ENCODE data around the gene ARHGAP29. TPM values are rescaled to one million over a fixed set of nuclear protein-coding genes. Genes with fewer than 3 reads are reported as not detected.

The ARHGAP29 gene
- total and polyA plus RNA-seq, 2 of the 4 experiments (the other 2 are of a cell fraction) = 19.1 to 30.3 TPM

DNA sequence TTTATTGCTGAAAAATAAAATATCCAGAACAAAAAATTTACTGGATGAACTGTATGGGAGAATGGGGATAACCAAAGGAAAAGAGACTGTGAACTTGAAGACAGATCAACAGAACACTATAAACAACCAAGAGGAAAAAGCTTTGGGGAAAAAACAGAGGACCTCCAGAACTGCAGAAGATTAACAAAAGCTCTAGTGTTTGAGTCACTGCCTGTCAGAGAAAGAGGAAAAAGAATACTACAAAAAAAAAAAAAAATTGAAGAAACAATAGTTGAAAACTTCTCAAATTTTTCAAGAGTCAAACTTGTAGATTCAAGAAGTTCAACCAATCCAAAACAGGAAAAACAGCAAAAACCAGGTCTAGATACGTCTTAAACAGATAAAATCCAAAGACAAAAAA is 44.3 kb downstream of the ARHGAP29 start:
- intact Hi-C loops (cut with micrococcal nuclease) = no loop called here
- no peak overlapping the region for H2AFZ ChIP-seq (replicated peaks; ENCODE audit: low read length, poor library complexity)
- H3K56ac ChIP-seq (ENCODE audit: extremely low read depth, insufficient read depth, low read length) = no peak overlapping the region
- no CpG with 5 or more reads among the region's 1 CpG for WGBS, 2 experiments (ENCODE audit: extremely low coverage in 2 of 2, insufficient read length in 1 of 2)
- POLR2A ChIA-PET (ENCODE audit: unreplicated experiment) = no interaction called here
- no peak overlapping the region for H2BK5ac ChIP-seq (ENCODE audit: low read depth, low read length, poor library complexity, severe bottlenecking)
- CTCF ChIA-PET = interaction anchor here (1.0 kb wide), 1 partner anchor 158 kb away, joined by 3 read pairs; no protein-coding TSS in a partner anchor
- H3K4me1 ChIP-seq (ENCODE audit: control insufficient read depth, insufficient read depth, low read length) = no peaks in the 10 kb centered on the region
- no peak overlapping the region for H4K8ac ChIP-seq (ENCODE audit: low read depth in 2 of 2, low read length in 2 of 2)
- H3K4ac ChIP-seq (ENCODE audit: low read depth, low read length) = no peak overlapping the region
- no peak overlapping the region for H4K91ac ChIP-seq (ENCODE audit: insufficient read depth, low read depth, low read length)
- H3K23ac ChIP-seq (ENCODE audit: low read depth, low read length) = no peak overlapping the region
- DNase-seq (no peak), ATAC-seq (ENCODE audit: low read depth) (no peak)
- H4K5ac ChIP-seq (ENCODE audit: low read depth, low read length) = no peak overlapping the region
- H3K27me3 ChIP-seq (ENCODE audit: control insufficient read depth, insufficient read depth, low read length) = no peaks in the 10 kb centered on the region
- H2BK15ac ChIP-seq (ENCODE audit: low read depth, low read length) = no peak overlapping the region
- no peak overlapping the region for H3K18ac ChIP-seq (ENCODE audit: low read depth, low read length)
- dilution Hi-C loops (cut with HindIII; ENCODE audit: low sequenced_read_pairs, unreplicated experiment) = no loop called here
- H3K9me3 ChIP-seq (ENCODE audit: control insufficient read depth, insufficient read depth, low read length) = no peaks in the 10 kb centered on the region
- in situ Hi-C loops (cut with MboI; ENCODE audit: low sequenced_read_pairs) = no loop called here
- no peak overlapping the region for H3K14ac ChIP-seq (replicated peaks; ENCODE audit: low read depth, low read length)
- no peak overlapping the region for H2BK120ac ChIP-seq (ENCODE audit: low read depth, low read length)
- no peaks in the 10 kb centered on the region for H4K20me1 ChIP-seq (ENCODE audit: insufficient read depth, low read length)
- no peak overlapping the region for H2AK9ac ChIP-seq (replicated peaks; ENCODE audit: low read depth, low read length, poor library complexity)
- BruUV-seq (replicated peaks) = no TSS peak
- no peak overlapping the region for H3K27ac ChIP-seq (ENCODE audit: insufficient read depth, low read length)
- no peak overlapping the region for H3K4me3 ChIP-seq (ENCODE audit: insufficient read depth, low read depth, low read length)
- H2AK5ac ChIP-seq (ENCODE audit: low read depth, low read length) = no peak overlapping the region
- no peak overlapping the region for H2BK20ac ChIP-seq (ENCODE audit: low read depth, low read length)
- H3K9ac ChIP-seq (ENCODE audit: low read depth, low read length) = no peak overlapping the region
- peaks cover 2% of the 10 kb centered on the region; the same call in 1 of the 2 replicates for H3K36me3 ChIP-seq (ENCODE audit: control insufficient read depth, insufficient read depth, low read length)
- no peak overlapping the region for H3K4me2 ChIP-seq (ENCODE audit: low read depth, low read length)
- TF ChIP-seq NFE2L2 (IDR thresholded peaks at IDR 0.05; ENCODE audit: low read depth, low read length) = no peak
- TF ChIP-seq, protein P1, sequence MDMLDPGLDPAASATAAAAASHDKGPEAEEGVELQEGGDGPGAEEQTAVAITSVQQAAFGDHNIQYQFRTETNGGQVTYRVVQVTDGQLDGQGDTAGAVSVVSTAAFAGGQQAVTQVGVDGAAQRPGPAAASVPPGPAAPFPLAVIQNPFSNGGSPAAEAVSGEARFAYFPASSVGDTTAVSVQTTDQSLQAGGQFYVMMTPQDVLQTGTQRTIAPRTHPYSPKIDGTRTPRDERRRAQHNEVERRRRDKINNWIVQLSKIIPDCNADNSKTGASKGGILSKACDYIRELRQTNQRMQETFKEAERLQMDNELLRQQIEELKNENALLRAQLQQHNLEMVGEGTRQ (IDR thresholded peaks at IDR 0.05; ENCODE audit: low read depth, low read length) = no peak
- H3K79me1 ChIP-seq (ENCODE audit: low read depth in 1 of 2, low read length in 2 of 2) = peaks cover 7 to 15% of the 10 kb centered on the region in 2 experiments; a peak in 3 of 4 replicates
- H3K9me1 ChIP-seq (ENCODE audit: insufficient read depth, low read length) = no peaks in the 10 kb centered on the region

Measured in IMR-90 (cell line).